ENCODE results near the gene OCA2. TPM values are rescaled to one million over a fixed set of nuclear protein-coding genes. Genes with fewer than 3 reads are reported as not detected.

OCA2 gene
- total RNA-seq, 1 experiment from 2014 or later = 0.31 TPM

DNA sequence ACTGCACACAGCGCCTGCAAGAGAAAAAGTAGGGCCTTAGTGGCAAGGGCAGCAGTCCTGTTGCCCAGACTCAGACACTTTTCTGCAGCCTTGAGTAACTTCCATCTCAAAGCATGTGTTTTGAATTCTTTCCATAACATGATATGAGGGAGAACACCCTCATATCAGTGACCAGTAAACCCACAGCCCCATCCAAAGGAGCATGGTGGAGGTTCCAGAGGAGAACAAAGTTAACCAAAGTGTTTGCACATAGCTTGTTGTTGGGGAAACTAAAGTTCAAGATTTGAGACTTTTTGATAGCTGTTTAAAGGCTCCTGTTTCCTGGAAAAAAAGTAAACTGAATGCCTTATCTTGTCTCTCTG, 74.2 kb downstream of the OCA2 start:
- DNase-seq = no peak
- Histone ChIP-seq H4K91ac (ENCODE audit: insufficient read length, low read depth, low read length) (no peak overlapping the region), H4K8ac (replicated peaks; ENCODE audit: insufficient read length, low read depth, low read length) (no peak overlapping the region), H3T11ph (ENCODE audit: low read length) (no peak overlapping the region), H3K4me1 (ENCODE audit: insufficient read depth, low read length) (no peaks in the 10 kb centered on the region), H3K27me3 (ENCODE audit: insufficient read depth, low read length) (no peaks in the 10 kb centered on the region), H3K18ac (ENCODE audit: insufficient read length, low read depth, low read length) (no peak overlapping the region), H3K9me3 (ENCODE audit: control insufficient read depth, low read depth, low read length) (no peaks in the 10 kb centered on the region), H2BK120ac (ENCODE audit: low read depth, low read length, poor library complexity, severe bottlenecking) (no peak overlapping the region), H3K23me2 (ENCODE audit: insufficient read length, low read depth, low read length, poor library complexity, severe bottlenecking) (no peaks in the 10 kb centered on the region), H3K4me2 (ENCODE audit: insufficient read depth, insufficient read length, low read length) (no peak overlapping the region), H2BK15ac (ENCODE audit: low read depth, low read length) (no peak overlapping the region), H3K14ac (ENCODE audit: insufficient read depth, low read length) (no peak overlapping the region), H2AK5ac (ENCODE audit: insufficient read length, low read length) (no peak overlapping the region), H3K79me1 (ENCODE audit: insufficient read depth, low read depth, low read length, poor library complexity, severe bottlenecking) (no peaks in the 10 kb centered on the region), H3K9ac (ENCODE audit: extremely low read depth, insufficient read length, low read length) (no peak overlapping the region), H3K23ac (ENCODE audit: insufficient read length, low read depth, low read length) (no peak overlapping the region), H3K56ac (ENCODE audit: insufficient read length, low read depth, low read length) (no peak overlapping the region), H3K27ac (ENCODE audit: insufficient read length, low read depth, low read length) (no peak overlapping the region), H2BK5ac (ENCODE audit: insufficient read length, low read length) (no peak overlapping the region), H3K4ac (ENCODE audit: low read depth, low read length) (no peak overlapping the region), H2AFZ (ENCODE audit: low read length) (no peak overlapping the region), H4K20me1 (ENCODE audit: control insufficient read depth, insufficient read depth, insufficient read length) (no peaks in the 10 kb centered on the region), H2BK20ac (ENCODE audit: low read depth, low read length, poor library complexity, severe bottlenecking) (no peak overlapping the region), H3K79me2 (ENCODE audit: insufficient read depth, low read length) (no peaks in the 10 kb centered on the region), H4K5ac (ENCODE audit: insufficient read length, low read depth, low read length) (no peak overlapping the region), H2BK12ac (ENCODE audit: insufficient read length, low read depth, low read length) (no peak overlapping the region)
- H3K4me3 Mint-ChIP-seq = no peak overlapping the region
- H3K36me3 Mint-ChIP-seq (ENCODE audit: insufficient read depth in 1 of 3, low read depth in 3 of 3) = no peaks in the 10 kb centered on the region
- no CpG with 5 or more reads among the region's 1 CpG for WGBS (ENCODE audit: extremely low coverage, insufficient read length, low lambda C conversion rate)
- H3K27ac Mint-ChIP-seq = no peak overlapping the region
- peaks cover 4 to 16% of the 10 kb centered on the region in 2 experiments; a peak in 3 of 4 replicates for H3K4me1 Mint-ChIP-seq
- TF ChIP-seq, protein P1, sequence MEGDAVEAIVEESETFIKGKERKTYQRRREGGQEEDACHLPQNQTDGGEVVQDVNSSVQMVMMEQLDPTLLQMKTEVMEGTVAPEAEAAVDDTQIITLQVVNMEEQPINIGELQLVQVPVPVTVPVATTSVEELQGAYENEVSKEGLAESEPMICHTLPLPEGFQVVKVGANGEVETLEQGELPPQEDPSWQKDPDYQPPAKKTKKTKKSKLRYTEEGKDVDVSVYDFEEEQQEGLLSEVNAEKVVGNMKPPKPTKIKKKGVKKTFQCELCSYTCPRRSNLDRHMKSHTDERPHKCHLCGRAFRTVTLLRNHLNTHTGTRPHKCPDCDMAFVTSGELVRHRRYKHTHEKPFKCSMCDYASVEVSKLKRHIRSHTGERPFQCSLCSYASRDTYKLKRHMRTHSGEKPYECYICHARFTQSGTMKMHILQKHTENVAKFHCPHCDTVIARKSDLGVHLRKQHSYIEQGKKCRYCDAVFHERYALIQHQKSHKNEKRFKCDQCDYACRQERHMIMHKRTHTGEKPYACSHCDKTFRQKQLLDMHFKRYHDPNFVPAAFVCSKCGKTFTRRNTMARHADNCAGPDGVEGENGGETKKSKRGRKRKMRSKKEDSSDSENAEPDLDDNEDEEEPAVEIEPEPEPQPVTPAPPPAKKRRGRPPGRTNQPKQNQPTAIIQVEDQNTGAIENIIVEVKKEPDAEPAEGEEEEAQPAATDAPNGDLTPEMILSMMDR (conservative IDR thresholded peaks at IDR 0.05) = no peak
- H3K9me3 Mint-ChIP-seq = no peaks in the 10 kb centered on the region
- peaks cover 3% of the 10 kb centered on the region for H3K27me3 Mint-ChIP-seq (ENCODE audit: low read depth)

All from H9 (cell line).